OCI-LY1 (cell line): Measurements from ENCODE around the gene POU3F3.

Source experiments
- H2AFZ ChIP-seq: fragments of 200-600 bp; sonication (generic), shearing (Covaris generic); 2 replicates; pipeline ENCODE4 v1.6.0; 2014; ENCODE audit warnings: antibody characterized with exemption, mild to moderate bottlenecking, low read length
- H3F3A ChIP-seq: fragments of 200-600 bp; sonication (generic), shearing (Covaris generic); 2 replicates; pipeline ENCODE4 v1.6.0; 2014; ENCODE audit warnings: mild to moderate bottlenecking, antibody characterized with exemption, low read length, moderate library complexity; ENCODE audit not compliant: insufficient read depth
- H3K27ac ChIP-seq: fragments of 200-600 bp; sonication (generic); 2 replicates; pipeline ENCODE4 v1.5.1; 2014; ENCODE audit warnings: low read length, mixed run types, mild to moderate bottlenecking, low read depth; ENCODE audit not compliant: poor library complexity, severe bottlenecking
- H3K27me3 ChIP-seq: fragments of 200-600 bp; sonication (generic); 2 replicates; pipeline ENCODE4 v1.6.0; 2014; ENCODE audit warnings: antibody characterized with exemption, mild to moderate bottlenecking, low read length, moderate library complexity; ENCODE audit not compliant: insufficient read depth
- H3K36me3 ChIP-seq: fragments of 200-600 bp; sonication (generic); 2 replicates; pipeline ENCODE4 v1.6.1; 2014; ENCODE audit warnings: mild to moderate bottlenecking, antibody characterized with exemption, low read length, moderate library complexity, mixed read lengths; ENCODE audit not compliant: insufficient read depth
- H3K4me1 ChIP-seq: fragments of 200-600 bp; sonication (generic); 2 replicates; pipeline ENCODE4 v1.5.1; 2014; ENCODE audit warnings: mild to moderate bottlenecking, low read length, moderate library complexity; ENCODE audit not compliant: insufficient read depth, severe bottlenecking
- H3K4me2 ChIP-seq: fragments of 200-600 bp; sonication (generic), shearing (Covaris generic); 2 replicates; pipeline ENCODE4 v1.6.1; 2014; ENCODE audit warnings: low read length
- H3K4me3 ChIP-seq: fragments of 200-600 bp; sonication (generic); 2 replicates; pipeline ENCODE4 v1.5.1; 2014; ENCODE audit warnings: low read length, low read depth, mild to moderate bottlenecking, mixed read lengths; ENCODE audit not compliant: poor library complexity, severe bottlenecking
- H3K79me2 ChIP-seq: fragments of 200-600 bp; shearing (Covaris generic); 2 replicates; pipeline ENCODE4 v1.6.1; 2016; ENCODE audit warnings: mixed run types, low read length, mixed read lengths; ENCODE audit not compliant: insufficient read depth
- H3K9ac ChIP-seq: fragments of 200-600 bp; sonication (generic), shearing (Covaris generic); 2 replicates; pipeline ENCODE4 v1.6.1; 2014; ENCODE audit warnings: mild to moderate bottlenecking, low read length, mixed read lengths
- H3K9me2 ChIP-seq: fragments of 200-600 bp; sonication (generic), shearing (Covaris generic); 2 replicates; pipeline ENCODE4 v1.6.1; 2014; ENCODE audit warnings: low read depth, mild to moderate bottlenecking, low read length, mixed read lengths
- H3K9me3 ChIP-seq: fragments of 200-600 bp; shearing (Covaris generic); 2 replicates; pipeline ENCODE4 v1.6.1; 2014; ENCODE audit warnings: low read length, mixed read lengths
- H4K20me1 ChIP-seq: fragments of 200-600 bp; sonication (generic), shearing (Covaris generic); 2 replicates; pipeline ENCODE4 v1.6.0; 2016; ENCODE audit warnings: mild to moderate bottlenecking, low read length; ENCODE audit not compliant: insufficient read depth
- CTCF ChIP-seq: fragments of 200-600 bp; sonication (generic), shearing (Covaris generic); IDR thresholded peaks from 2 replicates; pipeline ENCODE4 v1.5.1; 2017; ENCODE audit warnings: mild to moderate bottlenecking, antibody characterized with exemption, low read length, moderate library complexity, mixed read lengths
- EZH2 ChIP-seq: fragments of 200-600 bp; sonication (generic), shearing (Covaris generic); IDR thresholded peaks from 2 replicates; pipeline ENCODE4 v1.8.0; 2017; ENCODE audit warnings: borderline replicate concordance, mixed run types, mild to moderate bottlenecking, antibody characterized with exemption, low read length, moderate library complexity, mixed read lengths

Gene POU3F3

GRCh38 chr2:104866883-104867812 is 13.2 kb downstream of the POU3F3 start:
- H3K9ac ChIP-seq, result no peak overlapping the region
- H3K4me3 ChIP-seq, result no peak overlapping the region

GRCh38 chr2:104867813-104868504 is 14.0 kb downstream of the POU3F3 start:
- Histone ChIP-seq H3K9ac (no peak overlapping the region), H3K27ac (no peak overlapping the region), H3K27me3 (no peaks in the 10 kb centered on the region), H3K4me2 (no peak overlapping the region), H3K4me3 (no peak overlapping the region), H3K79me2 (no peaks in the 10 kb centered on the region), H3K36me3 (no peaks in the 10 kb centered on the region), H3F3A (no peaks in the 10 kb centered on the region), H3K9me3 (no peaks in the 10 kb centered on the region), H4K20me1 (no peaks in the 10 kb centered on the region), H3K9me2 (no peaks in the 10 kb centered on the region), H3K4me1 (no peaks in the 10 kb centered on the region), H2AFZ (no peak overlapping the region)
- TF ChIP-seq EZH2, result no peak
- TF ChIP-seq CTCF, result no peak

More at GRCh38 chr2:104866883-104867812, 13.2 kb downstream of the POU3F3 start:
- Histone ChIP-seq H3K4me1 (no peaks in the 10 kb centered on the region), H4K20me1 (no peaks in the 10 kb centered on the region), H3K9me2 (no peaks in the 10 kb centered on the region), H3K27me3 (no peaks in the 10 kb centered on the region), H3F3A (no peaks in the 10 kb centered on the region), H3K79me2 (no peaks in the 10 kb centered on the region), H3K4me2 (no peak overlapping the region), H2AFZ (no peak overlapping the region), H3K9me3 (no peaks in the 10 kb centered on the region), H3K36me3 (no peaks in the 10 kb centered on the region), H3K27ac (no peak overlapping the region)
- TF ChIP-seq EZH2 (no peak), CTCF (no peak)

- Histone ChIP-seq H3K4me2 (no peak overlapping the region), H3K4me3 (no peak overlapping the region), H3F3A (no peaks in the 10 kb centered on the region), H3K9me3 (no peaks in the 10 kb centered on the region), H3K9ac (no peak overlapping the region), H2AFZ (no peak overlapping the region), H3K79me2 (no peaks in the 10 kb centered on the region), H4K20me1 (no peaks in the 10 kb centered on the region), H3K27ac (no peak overlapping the region), H3K4me1 (no peaks in the 10 kb centered on the region), H3K9me2 (no peaks in the 10 kb centered on the region), H3K27me3 (no peaks in the 10 kb centered on the region), H3K36me3 (no peaks in the 10 kb centered on the region)
- TF ChIP-seq CTCF, result no peak
- TF ChIP-seq EZH2, result no peak
These were observed 14.6 kb downstream of the POU3F3 start for GRCh38 chr2:104868505-104868866.
